HG03095 (cell line): ENCODE results near the gene ARIH2.
A peak's percentile ranks its signal among the peaks of the same experiment; 100 is the strongest.

Experiments
- ATAC-seq: cut with Tn5 transposase; IDR thresholded peaks from one replicate; pipeline ENCODE4 v1.9.1; 2021; ENCODE audit warnings: moderate library complexity; ENCODE audit not compliant: unreplicated experiment

ARIH2 gene

DNA sequence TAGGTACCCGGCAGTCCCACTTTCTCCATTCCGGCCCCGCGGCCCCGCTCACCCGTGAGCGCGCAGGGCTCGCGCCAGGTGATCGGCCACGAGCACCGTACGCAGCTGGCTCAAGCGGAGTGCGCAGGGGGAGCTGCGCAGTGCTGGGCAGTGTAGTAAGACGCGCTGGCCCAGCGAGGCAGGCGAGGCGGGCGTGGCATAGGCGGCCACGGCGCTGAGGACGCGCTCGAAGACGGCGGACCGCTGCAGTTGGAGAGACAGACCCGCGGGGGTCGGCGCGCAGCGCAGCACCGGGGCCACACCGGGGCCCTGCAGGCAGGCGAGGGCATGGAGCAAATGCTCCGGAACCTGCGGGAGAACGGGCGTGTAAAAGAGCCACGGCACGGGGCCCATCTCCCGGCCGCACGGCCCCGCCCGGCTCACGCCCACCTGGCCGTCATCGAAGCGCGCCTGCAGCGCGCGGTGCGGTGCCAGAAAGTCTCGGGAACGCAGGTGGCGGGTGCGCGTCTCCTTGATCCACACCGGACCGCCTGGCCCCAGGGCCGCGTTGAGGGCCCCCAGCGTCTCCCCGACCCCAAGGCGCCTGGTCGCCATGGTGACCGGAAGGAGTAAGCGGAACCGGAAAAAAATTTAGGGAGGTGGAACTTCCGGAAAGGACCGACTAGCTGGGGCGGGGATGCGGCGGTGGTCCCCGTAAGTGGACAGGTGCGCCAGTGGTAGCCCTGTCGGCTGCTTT, 99.5 kb downstream of the ARIH2 start, which contains the start of gene DALRD3:
Gene DALRD3 (minus strand): TSS at position 610 of the 736 bp plus-strand sequence. CDS start 16 bp downstream, at position 594.
- peak; percentile 25 for ATAC-seq

DNA sequence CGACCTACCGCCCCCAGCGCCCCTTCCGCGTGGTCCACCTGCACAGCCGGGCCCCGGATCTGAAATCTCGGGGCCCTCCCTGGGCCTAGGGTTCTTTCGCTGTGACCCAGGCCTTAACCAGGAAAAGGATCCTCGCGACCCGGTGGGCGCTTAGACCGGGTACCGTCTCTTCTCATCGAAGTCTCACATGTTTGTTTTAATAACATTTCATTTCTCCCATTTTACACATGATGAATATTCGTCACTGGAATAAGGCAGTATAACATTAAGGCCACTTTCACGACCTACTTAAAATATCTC, 100.0 kb downstream of the ARIH2 start:
- no peak for ATAC-seq

DNA sequence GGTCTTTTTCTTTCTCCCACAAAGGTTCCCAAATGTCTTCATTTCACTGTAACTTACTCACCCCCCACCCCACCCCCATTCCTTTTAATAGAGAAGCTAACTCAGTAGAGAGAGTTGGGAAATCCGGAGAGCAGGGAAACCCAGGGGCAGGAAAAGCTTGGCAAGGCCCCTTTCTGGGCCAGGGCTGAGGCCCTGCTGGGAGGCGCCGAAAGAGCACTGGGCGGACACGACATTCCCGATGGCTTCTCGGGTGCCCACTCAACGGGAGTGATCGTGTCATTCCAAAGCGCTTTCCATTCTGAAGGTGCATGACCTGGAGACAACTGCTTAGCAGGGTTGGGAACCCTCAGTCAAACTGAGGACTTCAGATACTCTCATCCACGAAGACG, 101.3 kb downstream of the ARIH2 start:
- ATAC-seq, result no peak

DNA sequence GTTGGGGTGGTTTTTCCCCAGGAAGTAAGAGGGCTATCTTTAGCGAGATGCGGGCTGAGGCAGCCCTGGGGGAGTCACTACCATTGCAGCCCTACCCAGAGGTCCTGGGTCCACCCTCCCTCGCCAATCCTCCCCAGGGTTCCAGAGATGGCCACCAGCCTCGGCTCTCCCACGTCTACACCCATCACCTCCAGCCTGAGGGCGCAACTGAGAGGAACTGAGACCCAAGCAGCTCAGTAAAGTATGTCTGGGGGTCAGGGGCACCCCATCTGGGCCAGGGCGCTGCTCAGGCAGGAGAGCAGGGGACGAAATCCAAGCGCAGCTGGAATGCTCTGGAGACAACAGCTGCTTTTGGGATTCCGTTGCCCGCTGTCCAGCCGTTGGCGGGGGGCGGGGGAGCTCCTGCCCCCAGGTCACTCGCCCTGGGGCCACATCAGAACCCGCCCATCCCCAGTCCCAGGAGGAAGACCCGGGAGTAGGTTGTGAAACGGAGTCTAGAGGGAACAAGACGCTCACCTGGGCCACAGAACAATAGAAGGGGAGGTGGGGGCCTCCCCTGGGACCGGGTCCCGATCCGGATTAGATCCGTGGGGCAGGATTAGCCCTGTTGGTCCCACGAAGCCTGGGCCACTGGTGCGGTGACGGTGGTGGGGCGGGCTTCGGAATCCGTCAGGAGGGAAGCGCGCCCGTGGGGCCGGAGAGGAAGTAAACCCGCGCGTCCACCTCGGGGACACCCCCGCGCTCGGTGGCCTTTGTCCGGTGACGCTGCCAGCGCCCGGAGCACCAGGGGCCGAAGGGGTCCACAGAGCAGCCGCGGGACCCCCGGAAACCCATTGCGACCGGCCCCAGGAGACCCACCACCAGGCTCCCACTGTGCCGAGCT, 101.9 kb downstream of the ARIH2 start:
- ATAC-seq, result peak; percentile 0

DNA sequence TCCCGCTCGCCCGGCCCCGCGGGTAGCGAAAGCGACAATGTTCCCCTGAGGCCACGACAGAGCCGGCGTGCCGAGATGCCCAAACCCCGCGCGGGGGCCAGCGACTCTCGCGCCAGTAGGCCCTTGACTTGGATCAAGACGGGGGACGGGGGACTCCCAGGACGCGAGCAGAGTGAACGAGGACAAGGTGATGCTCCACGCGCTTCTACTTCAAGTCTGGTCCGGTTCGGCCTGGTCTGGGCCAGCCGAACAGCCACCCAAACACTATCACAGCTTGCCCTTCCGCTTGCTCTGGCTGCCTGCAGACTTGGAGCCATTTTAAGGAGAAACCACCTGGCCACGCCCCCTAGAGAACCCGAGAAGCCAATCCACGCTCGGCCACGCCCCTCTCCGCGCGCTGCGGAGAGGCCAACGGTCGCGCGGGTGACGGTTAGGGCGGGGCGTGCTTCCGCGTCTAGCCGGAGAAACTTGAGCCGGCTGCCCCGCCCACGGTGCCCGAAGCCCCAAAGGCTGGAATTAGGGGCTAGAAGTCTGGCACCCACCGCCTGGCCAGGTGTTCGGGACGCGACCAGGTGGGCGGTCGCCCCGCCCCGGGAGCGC, 102.7 kb downstream of the ARIH2 start:
- ATAC-seq, result peak; percentile 38

DNA sequence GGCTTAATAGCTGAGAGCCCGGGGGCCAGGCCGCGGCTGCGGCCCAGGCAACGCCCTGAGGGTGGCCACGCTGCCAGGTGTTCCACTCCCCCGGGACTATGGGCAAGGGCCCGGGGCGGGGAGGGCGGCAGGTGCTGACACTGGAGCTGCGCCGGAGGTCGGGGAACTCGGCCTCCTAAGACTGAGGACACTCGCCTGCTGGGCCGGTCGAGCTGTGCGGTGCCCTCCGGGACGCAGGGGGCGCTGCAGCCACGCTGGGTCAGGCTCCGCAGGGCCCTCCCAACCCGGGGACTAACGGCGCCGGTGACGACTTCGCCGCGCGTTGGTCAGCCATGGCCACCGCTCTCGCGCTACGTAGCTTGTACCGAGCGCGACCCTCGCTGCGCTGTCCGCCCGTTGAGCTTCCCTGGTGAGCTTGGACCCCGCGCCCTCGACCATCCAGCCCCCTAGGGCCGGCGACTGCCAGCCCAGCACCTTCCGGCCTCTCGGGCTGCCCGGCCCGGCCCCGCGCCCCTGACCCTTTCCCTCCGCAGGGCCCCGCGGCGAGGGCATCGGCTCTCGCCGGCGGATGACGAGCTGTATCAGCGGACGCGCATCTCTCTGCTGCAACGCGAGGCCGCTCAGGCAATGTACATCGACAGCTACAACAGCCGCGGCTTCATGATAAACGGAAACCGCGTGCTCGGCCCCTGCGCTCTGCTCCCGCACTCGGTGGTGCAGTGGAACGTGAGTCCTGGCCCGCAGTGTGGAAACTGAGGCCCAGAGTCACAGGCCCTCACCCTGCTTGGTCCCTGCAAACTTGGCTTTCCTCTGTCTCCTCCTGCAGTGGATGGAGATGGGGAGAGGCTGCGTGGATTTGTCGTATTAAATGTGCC, 103.4 kb downstream of the ARIH2 start, which contains the start of gene NDUFAF3:
Gene NDUFAF3 (plus strand): TSS at position 309 of the 875 bp plus-strand sequence. CDS start 24 bp downstream, at position 333.
- ATAC-seq, result peak; percentile 48

DNA sequence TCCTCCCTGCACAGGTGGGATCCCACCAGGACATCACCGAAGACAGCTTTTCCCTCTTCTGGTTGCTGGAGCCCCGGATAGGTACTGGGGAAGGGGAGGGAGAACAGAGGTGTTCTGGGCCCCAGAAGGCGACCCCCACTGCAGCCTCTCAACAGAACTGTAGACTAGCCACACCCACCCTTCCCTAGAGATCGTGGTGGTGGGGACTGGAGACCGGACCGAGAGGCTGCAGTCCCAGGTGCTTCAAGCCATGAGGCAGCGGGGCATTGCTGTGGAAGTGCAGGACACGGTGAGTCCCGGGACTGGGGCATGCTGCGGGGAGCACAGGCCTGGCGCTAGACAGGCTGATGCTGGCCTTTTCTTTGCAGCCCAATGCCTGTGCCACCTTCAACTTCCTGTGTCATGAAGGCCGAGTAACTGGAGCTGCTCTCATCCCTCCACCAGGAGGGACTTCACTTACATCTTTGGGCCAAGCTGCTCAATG, 104.1 kb downstream of the ARIH2 start:
- ATAC-seq, result no peak

DNA sequence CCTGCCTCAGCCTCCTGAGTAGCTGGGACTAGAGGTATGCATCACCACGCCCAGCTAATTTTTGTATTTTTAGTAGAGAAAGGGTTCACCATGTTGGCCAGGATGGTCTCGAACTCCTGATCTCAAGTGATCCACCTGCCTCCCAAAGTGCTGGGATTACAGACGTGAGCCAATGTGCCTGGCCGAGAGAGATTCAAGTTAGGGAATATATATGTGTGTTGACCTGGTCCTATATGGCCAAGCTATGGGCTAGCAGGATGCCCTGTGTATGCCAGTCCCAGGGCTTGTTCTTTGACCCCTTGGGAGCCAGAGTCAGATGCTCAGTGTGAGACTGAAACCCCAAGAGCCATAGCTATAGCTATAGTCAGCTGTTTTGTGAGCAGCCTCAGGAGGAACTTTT, 105.1 kb downstream of the ARIH2 start:
- ATAC-seq, result no peak

DNA sequence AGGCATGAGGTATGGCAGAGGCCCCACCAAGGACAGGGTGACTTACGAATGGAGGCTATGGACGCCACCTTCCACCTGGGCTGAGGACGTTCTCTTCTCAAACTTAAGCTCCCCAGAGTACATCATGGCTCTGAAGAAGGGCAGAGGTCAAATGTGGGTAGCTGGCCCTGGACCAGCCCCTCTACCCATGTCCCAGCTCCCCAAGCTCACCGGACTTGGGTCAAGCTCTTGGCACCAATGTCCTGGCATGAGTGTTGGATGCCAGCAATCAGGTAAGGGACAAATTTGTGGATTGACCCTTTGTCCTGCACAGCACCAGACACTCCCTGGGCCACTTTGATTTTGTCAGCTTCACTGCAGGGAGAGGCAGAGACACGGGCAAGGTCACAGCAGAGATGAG, 105.8 kb downstream of the ARIH2 start:
- no peak for ATAC-seq

DNA sequence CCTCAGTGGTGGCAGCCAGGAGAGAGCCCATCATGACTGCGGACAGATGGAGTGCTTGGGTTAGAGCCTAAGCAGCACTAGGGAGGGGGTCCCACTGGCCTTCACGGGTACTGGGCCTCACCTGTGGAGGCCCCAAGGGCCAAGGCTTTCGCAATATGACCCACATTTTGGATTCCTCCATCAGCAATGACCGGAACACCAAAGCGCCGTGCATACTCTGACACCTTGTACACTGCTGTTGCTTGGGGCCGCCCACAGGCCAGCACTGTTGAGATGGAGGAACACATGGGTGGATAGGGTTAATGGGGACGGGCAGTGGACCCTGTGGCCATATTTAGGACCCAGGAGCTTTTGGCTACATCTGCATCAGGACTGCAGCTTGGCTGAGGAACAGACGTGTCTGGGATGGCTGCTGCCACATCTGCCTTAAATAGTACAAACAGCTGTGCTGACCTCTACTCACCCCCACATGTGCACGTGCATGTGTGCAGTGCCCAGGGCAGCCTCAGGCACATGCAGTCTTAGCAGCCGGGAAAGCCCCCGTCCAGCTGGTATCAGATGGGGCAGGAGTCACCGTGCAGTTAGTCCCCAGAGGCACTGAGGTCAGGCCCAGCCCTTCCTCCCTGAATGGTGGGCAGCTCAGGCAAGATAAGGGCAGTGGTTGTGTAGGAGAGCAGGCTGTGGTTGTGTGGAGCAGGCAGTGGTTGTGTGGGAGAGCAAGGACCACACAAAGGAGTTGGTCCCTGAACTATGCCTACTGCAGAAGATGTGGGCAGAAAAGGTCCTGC, 106.6 kb downstream of the ARIH2 start:
- no peak for ATAC-seq

DNA sequence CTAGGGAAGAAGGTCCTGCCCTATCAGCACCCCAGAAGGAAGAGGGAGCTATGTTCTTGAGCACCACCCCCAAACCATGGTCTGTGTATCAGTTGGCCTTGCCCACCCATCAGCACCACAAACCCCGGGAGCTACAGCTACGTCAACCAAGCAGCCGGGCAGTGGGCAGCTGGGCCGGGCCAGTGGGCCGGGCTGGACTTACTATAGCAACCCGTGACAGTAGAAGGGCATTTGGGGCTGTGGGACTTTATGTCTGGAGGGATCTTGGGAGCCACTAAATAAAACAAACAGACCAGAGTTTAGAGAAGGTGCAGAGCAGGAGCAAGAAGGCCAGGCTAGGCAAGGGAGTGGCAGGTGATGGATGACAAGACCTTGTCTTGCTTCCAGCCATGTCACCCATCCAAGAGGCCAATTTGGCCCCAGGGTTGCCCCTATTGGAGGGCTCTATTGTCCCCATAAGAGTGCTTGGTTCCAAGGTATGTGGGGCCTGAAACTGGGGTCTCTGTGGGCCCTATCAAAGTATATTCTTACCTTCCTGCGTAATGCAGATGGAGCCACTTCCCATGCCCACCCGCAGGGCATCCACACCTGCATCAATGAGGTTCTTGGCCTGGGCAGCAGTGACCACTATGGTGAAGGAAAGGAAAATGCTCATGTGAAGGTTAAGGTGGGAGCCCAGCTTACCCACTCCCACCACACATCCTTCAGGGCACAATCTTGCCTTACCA, 107.3 kb downstream of the ARIH2 start:
- no peak for ATAC-seq

DNA sequence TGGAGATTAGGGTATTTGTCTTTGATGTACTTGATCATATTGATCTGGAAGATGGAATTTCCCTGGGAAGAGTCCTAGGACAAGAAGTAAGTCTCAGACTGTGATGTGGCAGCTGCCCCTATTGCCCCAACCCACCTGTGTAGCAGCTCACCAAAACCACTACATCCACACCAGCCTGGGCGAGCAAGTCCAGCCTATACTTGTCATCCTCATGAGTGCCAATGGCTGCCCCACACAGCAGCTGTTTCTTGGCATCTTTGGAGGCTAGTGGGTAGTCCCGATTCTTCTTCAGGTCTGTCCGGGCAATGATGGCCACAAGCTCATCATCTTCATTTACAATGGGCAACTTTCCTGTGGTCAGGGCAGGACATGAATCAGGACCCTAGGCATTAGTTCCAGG, 107.9 kb downstream of the ARIH2 start:
- no peak for ATAC-seq

DNA sequence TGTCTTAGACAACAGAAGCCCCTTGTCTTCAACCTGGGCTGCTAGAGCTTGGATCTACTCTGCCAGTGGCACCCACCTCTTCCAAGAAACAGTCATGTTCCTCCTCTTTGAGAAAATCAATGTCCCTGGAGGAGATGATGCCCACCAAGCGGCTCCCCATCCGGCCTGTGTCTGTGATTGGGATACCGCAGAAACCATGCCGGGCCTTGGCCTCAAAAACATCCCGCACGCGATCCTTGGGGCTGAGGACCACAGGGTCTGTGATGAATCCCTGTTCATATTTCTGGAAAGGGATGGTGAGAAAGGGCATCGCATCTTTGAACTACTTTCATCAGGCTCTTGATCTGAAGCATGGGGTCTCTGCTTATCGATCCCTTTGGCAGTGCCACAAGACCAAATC, 109.0 kb downstream of the ARIH2 start:
- no peak for ATAC-seq

DNA sequence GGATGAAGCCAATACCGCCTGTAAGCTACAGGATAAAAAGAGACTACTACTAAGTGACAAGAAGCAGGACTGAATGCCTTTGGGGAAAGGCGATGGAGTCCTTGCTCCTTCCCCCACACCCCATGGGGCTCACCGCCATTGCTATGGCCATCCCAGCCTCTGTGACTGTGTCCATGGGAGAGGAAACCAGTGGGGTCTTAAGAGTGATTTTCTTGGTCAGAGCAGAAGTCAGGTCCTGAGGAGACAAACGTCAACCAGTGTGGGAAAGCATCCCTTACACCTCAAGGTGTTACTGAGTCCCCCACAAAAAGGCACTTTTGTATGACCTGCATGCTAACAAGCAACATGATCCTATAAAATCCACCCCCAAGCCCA, 109.6 kb downstream of the ARIH2 start:
- no peak for ATAC-seq

DNA sequence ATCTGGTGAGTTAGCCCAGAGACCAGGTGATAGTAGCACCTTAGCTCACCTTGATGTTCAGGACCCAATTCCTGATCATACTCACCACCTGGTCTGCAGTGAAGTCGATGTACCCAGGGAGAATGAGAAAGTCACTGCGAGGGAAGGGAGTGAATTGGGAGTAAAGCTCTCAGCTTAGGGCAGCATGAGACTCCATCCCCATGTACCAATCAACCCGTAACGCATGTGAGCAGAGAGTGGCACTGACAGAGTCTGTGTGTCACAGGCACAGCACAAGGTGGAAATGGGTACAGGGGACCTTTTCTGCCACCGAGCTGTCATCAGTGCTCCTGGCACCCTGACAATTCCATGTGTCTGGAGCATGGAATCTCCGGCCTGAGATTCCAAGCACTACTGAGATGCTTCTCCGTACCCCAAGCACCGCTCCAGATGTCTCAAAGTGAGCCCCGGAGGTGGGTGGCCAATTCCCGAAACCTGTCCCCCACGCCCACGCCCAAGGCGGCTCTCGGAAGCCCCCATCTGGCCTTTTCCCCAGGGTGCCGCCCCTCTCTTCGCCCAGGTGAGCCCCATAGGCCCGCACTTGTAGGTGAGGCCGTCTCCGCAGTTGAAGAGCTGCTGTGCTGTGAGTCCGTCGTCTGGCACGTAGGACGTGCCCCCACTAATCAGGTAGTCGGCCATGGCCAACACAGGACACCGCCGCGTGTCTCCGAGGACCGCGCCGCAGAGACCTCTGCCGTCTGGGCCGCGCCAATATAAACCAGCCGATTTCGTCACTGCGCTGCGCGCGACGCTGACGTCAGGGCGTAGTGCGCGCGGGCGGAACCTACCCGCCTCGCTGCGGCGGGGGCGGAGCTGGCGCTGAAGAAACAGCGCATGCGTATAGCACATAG, 110.3 kb downstream of the ARIH2 start, which contains the start of gene IMPDH2:
Gene IMPDH2 (minus strand): TSS at position 726 of the 890 bp plus-strand sequence. CDS start 48 bp downstream, at position 678.
- peak; percentile 82 for ATAC-seq

DNA sequence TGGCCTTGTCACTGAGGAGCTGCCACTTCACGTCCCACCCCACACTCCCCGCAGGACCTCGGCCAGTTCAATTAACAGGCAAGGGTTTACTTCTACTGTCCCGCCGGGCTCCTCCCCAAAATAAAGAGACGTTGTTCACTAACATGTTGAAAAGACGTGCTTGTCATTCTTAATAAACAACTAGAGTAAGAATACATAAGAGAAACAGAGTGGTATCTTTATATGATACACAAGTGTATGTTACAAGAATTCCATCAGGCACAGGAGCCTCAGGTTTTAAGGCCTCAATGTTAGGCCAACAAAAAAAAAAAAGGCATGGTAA, 110.9 kb downstream of the ARIH2 start:
- ATAC-seq, result no peak

DNA sequence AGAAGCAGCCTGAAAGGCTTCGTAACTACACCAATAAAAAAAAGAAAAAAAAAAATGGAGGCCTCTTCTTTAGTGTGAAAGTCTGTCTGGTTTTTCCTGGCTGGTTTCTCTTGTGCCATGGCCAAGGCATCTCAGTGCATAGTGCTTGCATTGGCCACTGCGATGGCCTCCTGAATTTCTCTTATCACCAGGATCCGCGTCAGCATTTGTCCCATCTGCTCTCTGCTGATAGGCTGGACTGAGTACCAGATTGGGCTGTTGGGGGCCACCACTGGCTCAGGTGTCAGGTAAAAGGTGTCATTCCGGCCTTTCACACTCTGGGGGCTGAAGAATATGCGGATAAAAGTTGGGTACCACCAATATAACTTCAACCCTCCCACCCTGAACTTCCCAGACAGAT, 111.7 kb downstream of the ARIH2 start:
- no peak for ATAC-seq

DNA sequence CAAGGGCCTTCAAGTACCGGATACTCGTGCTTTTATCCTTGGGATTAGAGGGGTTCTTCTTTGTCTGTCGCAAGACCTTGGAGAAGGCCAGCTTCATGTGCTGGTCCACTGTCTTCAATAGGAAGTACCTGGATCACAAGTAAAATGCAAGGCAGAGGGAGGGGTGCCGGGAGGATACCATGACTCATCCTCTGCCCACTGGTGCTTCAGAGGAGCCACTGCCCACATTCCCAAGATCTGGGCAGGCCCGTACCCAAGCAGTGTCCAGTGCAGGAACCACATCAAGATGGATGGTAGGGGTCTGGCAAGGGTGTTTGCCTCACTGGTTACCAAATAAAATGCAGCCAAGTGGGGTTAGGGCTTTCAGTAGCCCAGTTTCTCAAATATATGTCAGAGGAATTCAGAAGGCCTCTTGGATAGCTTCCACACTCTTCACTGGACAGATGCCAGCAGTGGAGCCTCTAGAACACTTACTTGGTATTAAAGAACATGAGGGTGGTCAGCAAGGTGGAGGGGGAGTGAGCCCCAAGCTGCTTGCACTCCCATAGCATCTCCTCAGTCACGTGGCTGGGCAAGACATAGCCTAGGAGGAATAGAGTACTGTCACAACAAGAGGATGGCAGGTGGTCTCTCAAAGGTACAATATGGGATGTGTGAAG, 114.1 kb downstream of the ARIH2 start:
- no peak for ATAC-seq
